Lung (tissue), 12 donors: Measurements from ENCODE around the gene CHAF1A. TPM values are rescaled to one million over a fixed set of nuclear protein-coding genes. Genes with fewer than 3 reads are reported as not detected.
A peak's percentile ranks its signal among the peaks of the same experiment; 100 is the strongest.

Experiments used
- ATAC-seq: fragments of 200-7000 bp; cut with Tn5 transposase; one replicate; pipeline ENCODE4 v1.9.1; 2020; ENCODE audit warnings: moderate number of reproducible peaks; ENCODE audit not compliant: insufficient read depth, low FRiP score
- DNase-seq, 3 donors: peaks; one replicate each; pipeline ENCODE4 v3.0.0-alpha.2; 2013 to 2017
- H3K27ac ChIP-seq, 2 donors: one replicate each; pipeline ENCODE4 v1.5.1; 2013; ENCODE audit warnings: mild to moderate bottlenecking in 2 of 2, moderate library complexity in 2 of 2, control low read depth in 1 of 2, inconsistent platforms in 1 of 2, low read depth in 1 of 2, low read length in 1 of 2
- H3K27me3 ChIP-seq, 3 donors: one replicate each; pipeline ENCODE4 v1.5.1; 2013; ENCODE audit warnings: low read length in 2 of 3; ENCODE audit not compliant: control insufficient read depth in 3 of 3, insufficient read depth in 3 of 3
- H3K36me3 ChIP-seq, 4 donors: one replicate each; pipeline ENCODE4 v1.5.1; 2013; ENCODE audit warnings: low read length in 4 of 4, mild to moderate bottlenecking in 1 of 4, moderate library complexity in 1 of 4; ENCODE audit not compliant: control insufficient read depth in 4 of 4, insufficient read depth in 4 of 4
- H3K4me1 ChIP-seq, 5 donors: one replicate each; pipeline ENCODE4 v1.5.1; 2013; ENCODE audit warnings: low read length in 5 of 5, mild to moderate bottlenecking in 2 of 5, moderate library complexity in 1 of 5; ENCODE audit not compliant: control insufficient read depth in 5 of 5, insufficient read depth in 5 of 5
- H3K4me3 ChIP-seq: one replicate; pipeline ENCODE4 v1.5.1; 2013; ENCODE audit warnings: mild to moderate bottlenecking, control low read depth, moderate library complexity
- H3K9ac ChIP-seq, 2 donors: one replicate each; pipeline ENCODE4 v1.5.1; 2013; ENCODE audit warnings: low read length in 2 of 2, control low read depth in 1 of 2; ENCODE audit not compliant: insufficient read depth in 1 of 2
- H3K9me3 ChIP-seq, 4 donors: one replicate each; pipeline ENCODE4 v1.5.1; 2013; ENCODE audit warnings: low read length in 3 of 4, mild to moderate bottlenecking in 1 of 4, moderate library complexity in 1 of 4; ENCODE audit not compliant: control insufficient read depth in 4 of 4, insufficient read depth in 3 of 4
- WGBS, 2 donors: extraction: QIAGEN DNeasy Blood & Tissue Kit; methylation state at CpG; one replicate each; pipeline ENCODE4 v1.1.7; 2013; 5-methylcytosine and 5-hydroxymethylcytosine counted together
- polyA plus RNA-seq, 2 donors: library from polyadenylated mRNA; stranded (reverse); fragments of 200-250 nt; gene quantifications; one replicate each; pipeline ENCODE4 v1.2.1, GENCODE V29; 2013
- total RNA-seq, 2 donors: library from RNA; depleted of rRNA in 1 of 2; stranded (reverse); fragments of >200 nt in 1 of 2; gene quantifications; one replicate each; pipeline ENCODE4 v1.2.1, GENCODE V29; 2014 to 2021
- TF ChIP-seq, protein P1 (sequence below): IDR thresholded peaks from 2 replicates; pipeline ENCODE4 v1.5.1; 2012; ENCODE audit warnings: mild to moderate bottlenecking; ENCODE audit errors: control extremely low read depth, extremely low read depth
- donor health status: control.
- donor health status: control.
- donor health status: Bipolar disorder and iron deficiency.
- donor health status: healthy.
- donor health status: DM: yes; HTN: yes; CAD: no.

The CHAF1A gene
- total and polyA plus RNA-seq, 4 donors: 6.8 to 16.7 (median 8.7) TPM

- Histone ChIP-seq H3K4me1 (peaks cover 0 to 37% (median 4%) of the 10 kb centered on the region in 5 donors), H3K4me3 (no peak overlapping the region), H3K27me3 (no peaks in the 10 kb centered on the region), H3K9me3 (no peaks in the 10 kb centered on the region), H3K27ac (no peak overlapping the region), H3K36me3 (peaks cover 9 to 66% (median 25%) of the 10 kb centered on the region in 4 donors), H3K9ac (no peak overlapping the region)
- WGBS, 2 donors: 90 to 92% methylated on average over 25 of the region's 25 CpGs
- ATAC-seq: no peak
- TF ChIP-seq, protein P1, sequence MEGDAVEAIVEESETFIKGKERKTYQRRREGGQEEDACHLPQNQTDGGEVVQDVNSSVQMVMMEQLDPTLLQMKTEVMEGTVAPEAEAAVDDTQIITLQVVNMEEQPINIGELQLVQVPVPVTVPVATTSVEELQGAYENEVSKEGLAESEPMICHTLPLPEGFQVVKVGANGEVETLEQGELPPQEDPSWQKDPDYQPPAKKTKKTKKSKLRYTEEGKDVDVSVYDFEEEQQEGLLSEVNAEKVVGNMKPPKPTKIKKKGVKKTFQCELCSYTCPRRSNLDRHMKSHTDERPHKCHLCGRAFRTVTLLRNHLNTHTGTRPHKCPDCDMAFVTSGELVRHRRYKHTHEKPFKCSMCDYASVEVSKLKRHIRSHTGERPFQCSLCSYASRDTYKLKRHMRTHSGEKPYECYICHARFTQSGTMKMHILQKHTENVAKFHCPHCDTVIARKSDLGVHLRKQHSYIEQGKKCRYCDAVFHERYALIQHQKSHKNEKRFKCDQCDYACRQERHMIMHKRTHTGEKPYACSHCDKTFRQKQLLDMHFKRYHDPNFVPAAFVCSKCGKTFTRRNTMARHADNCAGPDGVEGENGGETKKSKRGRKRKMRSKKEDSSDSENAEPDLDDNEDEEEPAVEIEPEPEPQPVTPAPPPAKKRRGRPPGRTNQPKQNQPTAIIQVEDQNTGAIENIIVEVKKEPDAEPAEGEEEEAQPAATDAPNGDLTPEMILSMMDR: no peak
- no peak for DNase-seq
Observed at GRCh38 chr19:4358709-4359626, 43.5 kb upstream of the CHAF1A start.

DNA sequence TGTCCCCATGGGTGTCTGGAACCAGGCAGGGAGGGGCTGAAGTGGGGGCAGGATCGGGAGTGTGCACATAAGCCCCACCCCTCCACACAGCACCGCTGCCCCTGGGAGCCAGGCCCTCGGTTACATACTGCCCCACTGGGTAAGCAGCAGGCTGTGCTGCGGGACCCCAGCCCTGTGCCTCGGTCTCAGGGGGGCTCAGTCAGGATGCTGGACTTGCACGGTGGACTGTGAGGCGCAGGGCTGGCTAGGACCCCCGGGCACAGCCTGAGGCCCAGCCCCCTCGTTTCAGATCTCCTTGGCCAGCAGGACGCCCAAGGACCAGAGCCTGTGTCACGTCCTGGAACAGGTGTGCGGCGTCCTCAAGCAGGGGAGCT is 42.8 kb upstream of the CHAF1A start:
- WGBS, 2 donors: 83 to 90% methylated on average over 13 of the region's 13 CpGs
- no peaks in the 10 kb centered on the region for H3K27me3 ChIP-seq
- no peak for ATAC-seq
- no peak overlapping the region for H3K4me3 ChIP-seq
- TF ChIP-seq, protein P1: no peak
- H3K36me3 ChIP-seq: peaks cover 9 to 69% (median 27%) of the 10 kb centered on the region in 4 donors
- H3K9ac ChIP-seq: no peak overlapping the region
- peaks cover 0 to 37% (median 4%) of the 10 kb centered on the region in 5 donors for H3K4me1 ChIP-seq
- H3K27ac ChIP-seq: no peak overlapping the region
- DNase-seq: no peak
- no peaks in the 10 kb centered on the region for H3K9me3 ChIP-seq

GRCh38 chr19:4360081-4360569 is 42.3 kb upstream of the CHAF1A start:
- WGBS, 2 donors: 76 to 82% methylated on average over 9 of the region's 9 CpGs
- H3K9me3 ChIP-seq: no peaks in the 10 kb centered on the region
- H3K4me3 ChIP-seq: no peak overlapping the region
- H3K4me1 ChIP-seq: peaks cover 0 to 37% (median 4%) of the 10 kb centered on the region in 5 donors
- no peaks in the 10 kb centered on the region for H3K27me3 ChIP-seq
- H3K27ac ChIP-seq: no peak overlapping the region
- no peak overlapping the region for H3K9ac ChIP-seq
- H3K36me3 ChIP-seq: peaks cover 9 to 67% (median 29%) of the 10 kb centered on the region in 4 donors
- TF ChIP-seq, protein P1: no peak
- DNase-seq (peak; percentile 49 to 82 (median 64)), ATAC-seq (no peak)
